GM21576 (cell line): ENCODE measurements around the gene ZDHHC14.
"Not testable (repeated sequence)": the region's sequence is repeated elsewhere in the genome, so short reads cannot be mapped to it uniquely, and the experiment has no call there.

Experiments used
- ATAC-seq: cut with Tn5 transposase; IDR thresholded peaks from one replicate; pipeline ENCODE4 v1.9.1; 2021; ENCODE audit warnings: mild to moderate bottlenecking, moderate library complexity; ENCODE audit not compliant: unreplicated experiment

ZDHHC14 gene

DNA sequence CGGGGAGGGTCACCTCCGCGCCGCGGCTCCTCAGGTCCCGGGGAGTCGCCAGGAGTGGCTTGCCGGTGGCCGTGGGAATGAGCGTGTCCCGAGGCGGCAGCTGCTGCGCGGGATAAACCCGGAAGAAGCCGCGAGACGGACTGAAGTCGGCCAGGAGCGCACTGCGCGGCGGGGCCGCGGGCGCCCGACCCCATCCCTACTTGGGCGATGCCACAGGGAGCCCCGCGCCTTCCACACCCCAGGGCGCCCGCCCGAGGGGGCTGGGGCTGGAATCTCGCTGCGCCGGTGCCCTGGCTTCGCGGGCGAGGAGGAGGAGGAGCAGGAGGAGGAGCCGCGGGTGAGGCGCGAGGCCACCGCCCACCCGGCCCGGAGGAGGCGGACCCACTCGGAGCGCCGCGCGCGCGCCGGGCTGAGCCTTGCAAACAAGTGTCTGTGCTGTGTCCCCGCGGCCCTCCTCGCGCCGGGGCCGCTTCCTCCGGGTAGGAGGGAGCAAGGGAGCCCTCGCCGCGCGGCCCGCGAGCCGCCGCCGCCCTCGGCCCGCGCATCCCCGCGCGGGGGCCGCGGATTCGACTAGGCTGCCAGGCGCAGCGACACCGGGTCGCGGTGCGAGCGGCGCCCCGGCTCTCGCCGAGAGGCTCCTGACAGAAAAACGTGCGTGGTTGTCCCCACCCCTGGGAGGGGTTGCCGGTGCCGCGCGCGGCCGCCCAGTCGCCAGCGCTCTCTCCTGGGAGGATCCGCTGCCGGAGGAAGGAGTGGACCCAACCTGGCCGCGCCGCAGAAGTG, at the start of gene ZDHHC14:
Gene ZDHHC14, plus strand, starts transcription at position 412 of the 783 bp plus-strand sequence.
- ATAC-seq = peak; percentile 76

DNA sequence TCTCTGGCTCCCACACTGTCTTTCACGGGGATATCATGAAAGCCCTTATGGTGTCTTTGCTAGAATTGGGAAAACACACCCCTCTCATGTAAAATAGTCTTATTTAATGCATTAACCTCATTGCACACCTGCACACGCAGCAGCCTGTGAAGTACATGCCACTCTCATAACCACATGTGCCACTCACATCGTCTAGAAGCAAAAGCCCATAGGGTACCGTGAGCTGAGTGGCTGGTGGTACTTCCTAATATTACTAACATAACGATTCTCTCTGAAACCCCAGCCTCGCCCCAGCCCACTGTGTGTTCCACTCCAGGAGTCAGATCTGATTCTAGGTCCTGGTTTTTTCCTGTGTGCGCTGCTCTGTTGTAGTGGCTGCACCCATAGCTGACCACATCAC, 48.2 kb upstream of the ZDHHC14 start:
- no peak for ATAC-seq

DNA sequence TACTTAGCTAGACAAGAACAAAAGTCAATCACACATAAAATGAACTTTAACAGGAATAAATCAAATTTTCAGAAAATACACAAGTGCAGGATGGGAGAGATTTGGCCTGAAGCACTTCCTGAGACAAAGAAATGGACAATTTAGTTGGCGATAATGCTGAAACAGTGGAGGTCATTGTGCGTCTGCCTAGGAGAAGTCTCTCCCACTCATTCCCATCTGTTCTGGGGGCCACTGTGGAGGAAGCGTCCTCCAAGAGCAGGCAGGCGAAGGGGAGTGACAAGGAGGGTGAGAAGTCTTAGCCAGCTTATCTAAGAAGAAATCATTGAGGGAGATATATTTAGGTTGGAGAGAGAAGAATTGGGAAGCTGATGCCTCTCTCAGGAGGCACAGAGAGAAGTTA, 47.5 kb upstream of the ZDHHC14 start:
- no peak for ATAC-seq

DNA sequence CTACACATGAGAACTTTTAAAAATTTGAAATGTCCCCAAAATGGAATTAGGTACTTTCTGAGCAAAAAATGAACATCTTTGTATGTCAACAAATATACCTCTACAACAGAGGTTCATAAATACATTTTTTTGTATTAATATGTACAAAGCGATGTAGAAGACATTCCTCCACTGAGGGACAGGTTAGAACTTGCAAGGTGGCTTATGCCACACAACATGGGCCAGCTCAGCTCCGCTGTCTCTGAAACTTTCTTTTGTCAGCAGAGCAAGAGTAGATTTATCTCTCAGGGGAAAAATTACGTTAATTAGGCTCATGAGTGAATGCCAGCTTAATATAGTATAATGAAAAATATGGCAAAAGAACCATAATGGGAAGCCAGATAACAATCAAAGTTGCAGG, 47.0 kb upstream of the ZDHHC14 start:
- no peak for ATAC-seq

DNA sequence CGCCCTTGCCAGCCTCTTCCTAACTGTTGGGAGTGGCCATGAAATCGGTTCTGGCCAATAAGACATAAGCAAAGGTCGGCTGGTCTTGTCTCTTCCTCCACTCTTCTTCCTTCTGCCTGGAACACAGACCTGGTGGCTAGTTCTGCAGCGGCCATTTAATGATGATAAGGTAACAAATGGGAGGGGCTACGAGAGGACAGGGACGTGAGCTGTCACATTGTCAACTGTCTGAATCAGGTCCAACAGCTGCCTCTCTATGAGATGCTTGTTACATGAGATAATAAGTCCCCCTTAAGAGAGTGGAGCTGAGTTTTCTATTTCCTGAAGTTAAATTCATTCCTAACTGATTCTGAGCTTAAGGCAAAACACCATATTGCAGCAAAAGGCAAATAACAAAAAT, 45.2 kb upstream of the ZDHHC14 start:
- no peak for ATAC-seq

DNA sequence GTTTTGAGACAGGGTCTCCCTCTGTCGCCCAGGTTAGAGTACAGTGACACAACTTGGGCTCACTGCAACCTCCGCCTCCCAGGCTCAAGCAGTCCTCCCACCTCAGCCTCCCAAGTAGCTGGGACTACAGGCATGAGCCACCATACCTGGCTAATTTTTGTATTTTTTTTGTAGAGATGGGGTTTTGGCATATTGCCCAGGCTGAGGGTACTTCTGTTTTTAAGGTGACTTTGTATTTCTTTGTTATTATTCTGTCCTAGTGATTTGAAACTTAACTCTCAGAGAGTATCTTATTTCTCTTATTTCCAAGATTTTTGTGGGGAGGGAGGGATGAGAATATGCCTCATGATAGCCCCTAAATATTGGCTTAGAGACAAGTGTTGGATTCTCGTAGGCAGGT, 43.7 kb upstream of the ZDHHC14 start:
- not testable (repeated sequence) for ATAC-seq

DNA sequence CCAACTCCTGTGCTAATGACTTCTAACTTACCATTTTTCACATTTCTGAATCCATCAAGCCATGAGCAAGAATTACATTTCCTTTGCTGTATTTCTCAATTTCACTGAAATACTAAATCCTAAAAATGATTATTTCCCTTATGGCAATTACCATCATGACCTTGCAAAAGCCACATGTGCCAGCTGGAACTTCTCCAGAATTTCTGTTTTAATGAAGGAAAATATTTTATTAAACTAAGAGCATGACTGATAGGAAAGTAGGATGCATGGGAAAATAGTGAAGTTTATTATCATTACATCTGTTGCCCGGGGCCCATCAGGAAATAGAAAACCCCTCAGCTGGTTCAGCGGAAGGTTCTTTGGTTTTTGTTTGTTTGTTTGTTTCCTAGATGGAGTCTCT, 43.2 kb upstream of the ZDHHC14 start:
- ATAC-seq = no peak

DNA sequence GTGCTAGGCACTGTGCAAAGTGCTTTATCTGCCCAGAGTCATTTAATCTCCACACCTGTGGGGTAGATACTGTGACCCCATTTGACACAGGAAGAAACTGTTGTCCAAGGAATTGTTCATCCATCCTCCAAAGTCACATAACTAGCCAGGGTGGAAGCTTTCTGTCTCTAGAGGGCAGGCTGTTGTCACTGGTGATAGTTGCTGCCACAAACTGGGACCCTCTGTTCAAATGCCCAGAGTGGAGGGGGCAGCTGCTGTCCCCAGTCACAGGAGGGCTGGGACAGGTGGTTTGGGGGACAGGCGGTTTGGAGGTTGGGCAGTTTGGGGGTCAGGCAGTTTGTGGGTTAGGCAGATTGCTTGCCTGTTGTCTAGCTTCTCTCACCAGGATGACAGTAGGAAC, 41.6 kb upstream of the ZDHHC14 start:
- no peak for ATAC-seq

DNA sequence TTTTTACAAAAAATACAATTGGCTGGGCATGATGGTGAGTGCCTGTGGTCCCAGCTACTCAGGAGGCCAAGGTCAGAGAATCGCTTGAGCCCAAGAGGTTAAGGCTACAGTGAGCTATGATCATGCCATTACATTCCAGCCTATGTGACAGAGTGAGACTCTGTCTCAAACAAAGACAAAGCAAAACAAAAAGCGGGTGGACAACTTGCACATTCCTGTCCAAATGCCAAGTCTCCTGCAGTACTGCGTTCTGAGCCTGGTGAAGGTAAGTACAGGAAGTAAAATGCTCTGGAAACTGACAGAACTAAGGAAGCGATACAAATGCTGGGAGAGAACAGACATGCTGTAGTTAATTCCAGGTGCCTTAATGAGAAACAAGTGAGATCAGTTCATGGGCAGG, 37.3 kb upstream of the ZDHHC14 start:
- ATAC-seq = no peak

DNA sequence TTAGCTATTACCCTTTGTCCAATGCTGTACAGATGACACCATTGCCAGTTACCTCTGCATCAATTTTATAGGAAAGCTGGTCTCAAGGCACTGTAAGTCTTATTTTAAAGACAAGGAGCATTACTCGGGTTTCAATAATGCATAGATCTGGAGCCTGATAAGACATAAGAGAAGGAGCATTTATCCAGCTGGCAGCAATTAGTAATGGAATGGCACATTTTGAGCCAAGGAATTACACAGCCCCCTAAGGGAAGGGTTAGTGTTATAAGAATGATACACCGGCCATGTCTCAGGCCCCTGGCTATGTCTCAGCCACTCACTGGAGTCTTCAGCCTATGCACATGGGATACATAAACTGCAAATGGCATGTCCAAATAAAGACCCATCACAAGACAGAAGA, 34.6 kb upstream of the ZDHHC14 start:
- no peak for ATAC-seq

DNA sequence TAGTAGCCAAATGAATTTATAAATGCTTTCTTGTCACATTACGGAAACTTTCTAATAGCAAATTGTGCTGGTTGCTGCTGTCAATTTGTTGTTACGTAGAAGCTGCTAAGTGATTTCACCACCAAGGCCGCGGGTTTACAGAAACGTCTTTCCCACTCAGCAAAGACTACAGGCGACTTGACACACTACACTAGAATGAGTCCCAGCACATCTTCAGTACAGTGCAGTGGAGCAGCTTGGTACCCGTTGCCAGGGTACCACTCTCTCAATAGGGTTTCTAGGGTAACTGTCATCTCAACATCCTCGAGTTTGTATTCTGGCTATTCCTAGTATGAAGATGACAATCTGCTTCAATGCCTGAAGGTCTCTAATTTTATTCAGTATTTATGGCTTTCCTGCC, 22.7 kb upstream of the ZDHHC14 start:
- ATAC-seq = no peak

DNA sequence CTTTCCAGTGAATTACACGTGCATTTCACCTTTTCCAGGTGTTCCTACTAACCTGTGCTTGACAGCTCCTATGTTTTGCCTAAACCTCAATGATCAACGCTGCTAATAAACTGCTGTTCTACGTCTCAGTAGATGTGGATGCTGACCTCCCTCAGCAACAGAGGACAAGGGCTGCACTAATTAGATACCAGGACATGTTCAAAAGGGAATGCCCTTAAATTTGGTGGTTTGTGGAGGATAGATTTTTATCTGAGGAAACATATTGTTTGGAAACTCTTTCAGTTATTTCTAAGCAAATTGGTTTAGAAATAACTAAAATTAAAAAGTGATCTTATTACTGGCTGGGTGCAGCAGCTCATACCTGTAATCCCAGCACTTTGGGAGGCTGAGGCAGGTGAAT, 19.1 kb upstream of the ZDHHC14 start:
- no peak for ATAC-seq

DNA sequence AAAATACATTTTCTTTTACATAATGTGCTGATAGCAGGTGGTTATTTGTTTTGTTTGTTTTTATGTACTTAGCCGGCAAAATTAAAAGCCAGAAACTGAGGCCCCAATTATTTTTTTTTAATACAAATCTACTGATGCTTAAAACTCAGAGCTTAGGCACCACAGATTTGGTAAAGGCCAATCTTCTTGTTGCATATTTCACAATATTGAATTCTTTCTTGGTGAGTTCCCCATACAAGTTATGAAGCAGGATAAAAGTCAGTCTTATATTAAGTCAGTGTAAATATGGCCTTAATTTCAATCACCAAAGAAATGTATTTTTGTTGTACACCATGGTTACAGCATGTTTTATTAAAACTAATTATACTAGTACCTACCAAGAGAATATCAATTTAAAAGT, 16.3 kb upstream of the ZDHHC14 start:
- no peak for ATAC-seq

DNA sequence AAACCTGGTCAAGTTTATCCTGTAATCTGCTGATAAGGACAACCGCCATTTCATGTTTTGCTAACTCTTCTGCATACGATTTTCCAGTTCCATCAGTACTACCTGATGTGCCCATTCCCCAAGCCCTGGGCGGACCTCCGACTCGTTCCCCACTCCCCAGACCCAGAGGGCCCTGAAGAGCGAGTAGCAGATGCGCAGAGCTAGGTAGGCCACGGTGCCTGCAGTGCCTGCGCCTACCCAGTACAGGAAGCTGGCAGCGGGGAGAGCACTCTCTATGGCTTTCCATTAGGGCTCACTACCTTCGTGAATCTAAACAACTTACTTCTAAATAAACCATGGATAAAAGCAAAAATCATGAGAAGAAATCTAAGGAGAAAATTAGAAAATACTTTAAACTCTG, 14.3 kb upstream of the ZDHHC14 start:
- ATAC-seq = no peak

DNA sequence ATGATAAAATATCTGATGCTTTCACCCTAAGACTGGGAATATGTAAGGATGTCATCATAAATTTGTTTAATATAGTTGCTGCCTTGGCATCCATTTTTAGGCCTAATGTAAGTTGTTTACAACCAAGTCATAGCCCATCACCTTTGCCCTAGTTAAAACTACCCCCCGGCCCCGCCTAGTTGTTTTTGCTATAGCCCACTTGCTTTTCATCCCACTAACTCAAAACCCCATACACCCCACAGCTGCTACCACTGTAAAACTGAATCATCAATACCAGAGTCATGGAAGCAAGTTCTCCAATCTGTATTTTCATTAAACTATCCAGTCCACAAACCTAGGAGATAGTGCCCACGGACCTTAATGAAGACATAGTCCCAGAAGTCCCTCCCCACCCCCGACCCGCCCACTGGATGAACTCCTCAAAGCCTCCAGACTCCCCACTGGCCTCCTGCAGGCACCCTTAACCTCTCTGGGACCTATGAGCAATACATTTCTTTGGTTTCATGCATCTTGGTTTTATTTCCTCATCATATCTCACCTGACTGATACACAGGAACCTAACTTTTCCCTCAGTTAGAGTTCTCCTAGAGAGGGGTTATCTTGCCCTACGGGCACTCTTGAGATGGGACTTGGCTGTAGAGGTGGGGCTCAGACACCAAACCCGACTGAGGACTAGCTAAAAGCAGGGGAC, 12.5 kb upstream of the ZDHHC14 start:
- no peak for ATAC-seq

DNA sequence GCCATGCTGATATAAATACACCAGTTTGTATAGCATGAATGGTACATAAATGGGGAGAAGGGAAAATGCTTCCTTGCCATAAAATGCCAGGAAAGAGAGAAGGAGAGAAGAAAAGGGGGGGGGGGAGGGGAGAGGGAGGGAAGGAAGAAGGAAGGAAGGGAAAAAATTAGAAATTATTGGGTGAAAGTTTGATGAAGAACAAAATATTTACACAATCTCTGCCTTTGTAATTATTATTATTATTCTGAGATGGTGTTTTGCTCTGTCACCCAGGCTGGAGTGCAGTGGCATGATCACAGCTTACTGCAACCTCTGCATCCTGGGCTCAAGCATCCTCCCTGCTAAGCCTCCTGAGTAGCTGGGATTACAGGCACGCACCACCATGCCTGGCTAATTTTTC, 10.2 kb upstream of the ZDHHC14 start:
- no peak for ATAC-seq

DNA sequence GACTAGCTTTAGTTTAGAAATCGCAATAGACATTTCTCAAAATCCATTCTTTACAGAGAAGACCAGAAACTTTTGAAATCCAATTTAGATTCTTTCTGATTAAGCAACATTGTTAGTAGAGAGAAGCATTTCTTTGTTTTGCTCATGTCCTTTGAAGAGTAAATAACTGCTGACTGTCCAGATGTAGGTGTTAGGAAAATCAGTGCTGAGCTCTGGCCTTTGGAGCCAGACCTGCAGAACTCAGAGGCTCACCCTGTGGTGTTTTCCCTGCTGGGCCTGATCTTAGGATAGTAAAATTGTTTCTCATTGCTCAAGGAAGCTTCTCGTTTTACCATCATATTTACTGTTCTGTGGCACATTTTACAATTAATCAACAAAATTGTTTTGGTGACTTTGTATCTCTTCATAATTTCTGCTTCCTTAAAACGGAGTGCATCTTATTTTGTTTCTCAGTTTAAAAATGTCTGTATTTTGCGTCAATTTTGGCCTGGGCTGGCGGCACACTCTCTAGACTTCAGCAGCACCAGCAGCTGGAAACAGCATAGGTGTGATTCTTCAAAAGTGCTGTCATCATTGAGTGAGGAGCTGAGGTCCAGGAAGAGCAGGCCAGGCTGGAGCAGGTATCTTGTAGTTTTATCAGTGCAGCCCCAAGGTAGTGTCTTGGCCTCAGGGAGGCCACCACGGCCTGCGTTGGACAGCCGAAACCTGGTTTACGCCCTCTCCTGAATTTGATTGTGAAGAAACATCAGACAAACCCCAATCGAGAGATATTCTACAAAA, 8.3 kb upstream of the ZDHHC14 start:
- no peak for ATAC-seq

DNA sequence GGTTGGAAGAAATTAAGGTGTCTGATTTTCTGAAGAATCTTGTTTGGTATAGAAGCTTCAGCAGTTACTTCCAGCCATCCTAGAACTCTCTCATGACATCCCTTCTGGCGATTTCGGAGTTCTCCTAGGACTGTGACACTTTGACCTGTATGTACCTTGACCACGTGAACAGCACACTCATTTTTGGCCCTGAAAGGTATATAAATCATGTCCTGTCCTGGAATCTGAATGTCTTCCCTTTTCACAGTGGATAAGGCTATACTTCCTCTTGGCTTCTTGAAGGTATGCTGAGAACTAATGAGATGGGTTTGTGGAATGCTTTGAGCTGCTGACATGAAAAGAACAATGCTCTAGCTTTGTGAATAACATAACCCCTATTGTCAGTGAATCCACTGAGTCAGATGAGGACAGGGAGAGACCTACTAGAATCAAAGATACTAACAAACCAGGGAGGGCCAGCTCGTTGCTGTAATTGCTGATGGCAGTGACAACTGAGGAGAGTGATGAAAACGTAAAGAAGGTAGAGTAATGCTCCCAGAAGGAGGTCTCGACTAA, 6.0 kb upstream of the ZDHHC14 start:
- ATAC-seq = no peak

DNA sequence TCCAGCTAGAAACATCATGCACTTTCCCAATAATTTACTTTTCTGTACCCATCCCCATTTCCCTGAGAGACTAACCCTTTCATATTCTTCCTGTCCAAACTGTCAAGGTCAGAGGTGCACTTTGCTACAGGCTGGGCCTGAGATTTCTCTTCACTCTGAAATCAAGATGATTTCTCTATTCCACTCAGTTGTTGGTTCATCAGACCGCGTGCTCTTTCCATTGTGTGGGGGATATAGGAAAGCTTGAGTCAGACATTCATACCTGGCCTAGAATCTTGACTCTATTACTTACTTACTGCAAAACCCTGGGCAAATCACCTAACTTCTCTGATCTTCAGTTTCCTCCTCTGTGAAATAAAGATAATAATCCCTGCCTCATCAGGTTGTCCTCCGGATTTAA, 4.7 kb upstream of the ZDHHC14 start:
- no peak for ATAC-seq

DNA sequence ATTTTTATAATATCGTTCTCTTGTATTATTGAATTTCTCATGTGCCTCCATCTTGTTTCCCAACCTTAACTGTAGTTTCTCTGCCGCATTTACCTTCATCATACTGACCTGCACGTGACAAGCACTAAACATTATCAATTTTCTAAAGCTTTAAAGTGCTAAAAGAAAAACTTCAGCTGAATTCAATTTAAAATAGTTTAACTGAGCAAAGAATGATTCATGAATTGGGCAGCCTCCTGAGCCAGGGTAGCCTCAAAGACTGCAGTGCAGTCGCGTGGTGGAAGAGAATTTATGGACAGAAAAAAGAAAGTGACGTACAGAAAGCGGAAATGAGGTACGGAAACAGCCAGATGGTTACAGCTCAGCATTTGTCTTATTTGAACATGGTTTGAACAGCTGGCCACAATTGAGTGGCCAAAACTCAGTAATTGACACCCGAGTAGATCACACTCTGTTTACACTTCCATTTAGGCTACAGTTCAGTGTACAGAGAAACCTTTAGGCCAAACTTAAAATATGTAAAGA, 4.2 kb upstream of the ZDHHC14 start:
- ATAC-seq = no peak
